DND-41 (cell line): ENCODE data around the gene SLC7A11.

Experiments
- CTCF ChIP-seq: IDR thresholded peaks from 2 replicates; pipeline ENCODE4 v1.5.1; 2012; ENCODE audit warnings: borderline replicate concordance, low read length, moderate library complexity, mild to moderate bottlenecking; ENCODE audit not compliant: poor library complexity, severe bottlenecking; ENCODE audit errors: extremely low read depth
- EZH2 ChIP-seq: IDR thresholded peaks from 3 replicates; pipeline ENCODE4 v1.6.1; 2012; ENCODE audit warnings: borderline replicate concordance, low read depth, mild to moderate bottlenecking, moderate library complexity, low read length, inconsistent platforms; ENCODE audit not compliant: severe bottlenecking

DNA sequence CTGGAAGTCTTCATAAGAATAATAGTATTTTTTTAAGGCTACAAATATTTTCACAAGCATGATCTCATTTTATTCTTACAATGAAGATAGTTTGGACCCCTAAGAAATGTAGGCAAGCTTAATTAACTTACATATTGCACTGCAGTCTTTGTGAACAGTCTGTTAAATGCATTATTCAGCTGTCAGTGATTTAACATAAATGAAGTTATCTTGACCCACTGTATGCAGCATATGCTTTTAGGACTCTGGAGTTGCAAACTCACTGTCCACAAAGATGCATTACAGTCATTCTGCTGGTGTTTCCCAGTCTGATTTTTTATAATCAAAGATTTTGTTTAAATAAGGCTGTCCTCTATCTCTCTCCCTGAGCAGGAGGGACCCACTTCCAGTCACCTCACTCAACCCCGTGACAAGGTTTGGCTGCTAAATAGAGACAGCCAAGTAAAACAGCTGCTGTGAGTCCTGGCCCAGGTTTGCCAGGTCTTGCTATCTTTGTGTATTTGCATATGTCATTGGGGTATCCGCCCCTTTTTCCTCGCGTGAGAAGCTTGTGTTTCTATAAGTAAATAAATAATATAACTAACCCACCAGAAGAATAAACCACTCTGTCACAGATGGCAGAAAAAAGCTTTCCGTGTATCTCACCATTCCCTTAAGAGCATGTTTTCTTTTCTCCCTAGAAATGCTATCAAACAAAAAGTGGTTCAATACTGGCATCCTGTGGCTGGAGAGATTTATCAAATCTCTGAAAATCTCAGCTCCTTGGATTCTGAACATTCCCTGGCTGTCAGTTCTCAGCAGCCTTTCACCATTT lies 67.0 kb downstream of the SLC7A11 start:
- TF ChIP-seq EZH2 (no peak), CTCF (no peak)
